Muscle layer of colon (tissue), 2 donors: ENCODE data around the gene TAF4.

Source experiments
- H3K27ac ChIP-seq: one replicate; pipeline ENCODE4 v1.7.0; 2013; ENCODE audit warnings: low read depth, mild to moderate bottlenecking, low read length, moderate library complexity
- H3K27me3 ChIP-seq, 2 donors: one replicate each; pipeline ENCODE4 v1.7.0; 2013; ENCODE audit warnings: low read length in 2 of 2, mild to moderate bottlenecking in 2 of 2; ENCODE audit not compliant: insufficient read depth in 2 of 2, control insufficient read depth in 1 of 2
- H3K36me3 ChIP-seq: one replicate; pipeline ENCODE4 v1.7.0; 2013; ENCODE audit warnings: mild to moderate bottlenecking, low read length; ENCODE audit not compliant: insufficient read depth
- H3K4me1 ChIP-seq: one replicate; pipeline ENCODE4 v1.7.0; 2013; ENCODE audit warnings: mild to moderate bottlenecking, low read length; ENCODE audit not compliant: insufficient read depth
- H3K4me3 ChIP-seq, 2 donors: one replicate each; pipeline ENCODE4 v1.7.0; 2013; ENCODE audit warnings: low read length in 2 of 2, low read depth in 1 of 2, mild to moderate bottlenecking in 1 of 2, moderate library complexity in 1 of 2
- H3K9ac ChIP-seq: one replicate; pipeline ENCODE4 v1.7.0; 2013; ENCODE audit warnings: low read length
- H3K9me3 ChIP-seq: one replicate; pipeline ENCODE4 v1.7.0; 2013; ENCODE audit warnings: mild to moderate bottlenecking, low read length
- donor health status: abdominal sarcoma.
- donor health status: Adenocarcinoma of cecum.

The TAF4 gene

DNA sequence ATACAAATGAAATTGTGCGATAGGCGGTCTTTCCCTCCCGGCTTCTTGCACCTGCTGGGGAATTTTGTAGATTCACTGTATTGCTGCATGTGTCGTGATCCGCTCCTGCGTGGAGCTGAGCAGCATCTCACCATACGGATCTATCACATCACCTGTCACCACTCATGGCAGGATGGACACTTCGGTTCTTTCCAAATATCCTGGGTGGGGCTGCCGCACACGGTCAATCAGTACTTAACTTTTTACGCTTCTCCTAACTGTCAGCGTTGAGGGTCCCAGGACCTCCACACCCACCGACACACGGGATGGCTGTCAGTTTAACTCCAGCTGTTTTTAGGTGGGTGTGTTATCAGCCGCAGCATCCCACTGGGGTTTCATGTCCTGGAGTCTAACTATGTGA is 19.2 kb downstream of the TAF4 start:
- no peaks in the 10 kb centered on the region for H3K4me1 ChIP-seq
- no peak overlapping the region for H3K27ac ChIP-seq
- no peaks in the 10 kb centered on the region for H3K27me3 ChIP-seq
- no peak overlapping the region for H3K4me3 ChIP-seq
- H3K36me3 ChIP-seq: peaks cover 3% of the 10 kb centered on the region
- H3K9ac ChIP-seq: no peak overlapping the region
- no peaks in the 10 kb centered on the region for H3K9me3 ChIP-seq

DNA sequence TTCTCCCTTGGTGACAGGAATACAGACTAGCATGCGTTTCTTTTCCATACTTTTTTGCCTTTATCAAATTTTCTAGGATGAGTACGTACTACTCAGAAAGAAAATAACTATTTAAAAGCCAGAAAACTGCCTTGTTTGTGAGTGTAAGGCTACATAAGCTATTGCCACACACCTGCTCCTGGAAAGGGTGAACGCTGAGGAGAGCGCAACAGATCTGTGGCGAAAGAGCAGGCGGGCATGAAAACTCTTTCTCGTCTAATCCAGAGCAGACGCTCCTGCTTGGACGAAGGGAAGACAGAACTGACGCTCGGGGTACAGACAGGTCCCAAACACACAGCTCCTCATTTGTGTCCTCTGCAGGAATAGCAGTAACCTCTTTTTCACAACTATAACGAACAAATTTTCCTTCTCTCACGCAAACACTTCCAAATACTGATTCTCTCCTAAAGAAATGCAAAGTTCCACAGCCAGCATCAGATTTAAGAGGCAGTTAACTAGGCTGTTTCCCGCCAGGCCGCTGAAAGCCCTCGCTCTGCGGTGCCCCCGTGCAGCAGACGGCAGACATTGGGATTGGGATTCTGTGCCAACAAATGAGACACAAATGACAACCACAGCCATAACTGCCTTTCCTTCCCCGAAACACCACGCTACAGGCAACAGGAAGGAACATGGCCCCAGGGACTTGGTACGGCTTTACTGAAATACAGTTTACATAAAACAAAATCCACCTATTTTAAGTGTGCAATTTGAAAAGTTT is 20.0 kb downstream of the TAF4 start:
- Histone ChIP-seq H3K27ac (no peak overlapping the region), H3K9me3 (no peaks in the 10 kb centered on the region), H3K4me3 (no peak overlapping the region), H3K4me1 (no peaks in the 10 kb centered on the region), H3K9ac (no peak overlapping the region), H3K27me3 (no peaks in the 10 kb centered on the region), H3K36me3 (peaks cover 3% of the 10 kb centered on the region)

DNA sequence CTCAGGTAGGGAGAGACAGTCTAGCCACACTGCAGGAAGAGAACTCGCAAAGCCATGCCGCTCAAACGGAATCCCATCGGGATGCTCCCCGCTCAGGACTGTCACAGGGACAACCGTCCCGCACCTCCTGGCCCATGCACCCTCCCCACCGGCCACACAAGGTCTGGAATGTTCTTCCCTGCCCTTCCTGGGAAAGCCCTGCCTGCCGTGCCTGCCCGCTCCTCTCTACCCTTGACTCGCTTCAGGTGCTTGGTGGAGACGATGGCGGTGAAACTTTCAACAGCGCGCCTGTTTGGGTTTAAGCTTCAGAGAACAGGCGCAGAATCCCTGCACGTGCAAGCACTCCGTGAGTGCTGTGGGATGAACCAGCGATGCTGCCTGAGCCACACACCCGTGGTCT is 20.6 kb downstream of the TAF4 start:
- no peak overlapping the region for H3K27ac ChIP-seq
- H3K27me3 ChIP-seq: no peaks in the 10 kb centered on the region
- H3K9me3 ChIP-seq: no peaks in the 10 kb centered on the region
- H3K4me3 ChIP-seq: no peak overlapping the region
- peaks cover 3% of the 10 kb centered on the region for H3K36me3 ChIP-seq
- no peak overlapping the region for H3K9ac ChIP-seq
- no peaks in the 10 kb centered on the region for H3K4me1 ChIP-seq

DNA sequence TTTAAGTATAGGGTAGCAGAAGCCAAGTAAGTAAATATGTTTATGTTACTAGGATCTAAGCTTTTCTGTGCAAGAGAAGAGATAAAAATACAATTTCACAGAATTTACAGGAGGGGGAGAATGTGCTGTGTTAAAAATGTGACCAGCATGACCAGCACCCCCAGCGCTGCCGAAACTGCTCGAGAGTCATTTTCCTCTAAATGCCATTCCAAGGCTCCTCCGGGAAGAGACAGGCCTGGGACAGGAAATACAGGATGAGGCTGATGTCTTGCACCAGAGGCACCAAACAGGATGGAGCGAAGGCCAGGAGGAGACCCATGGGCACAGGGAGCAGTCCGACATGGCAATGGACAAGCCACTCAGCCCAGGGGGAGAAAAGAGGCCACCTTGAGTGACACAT is 21.1 kb downstream of the TAF4 start:
- Histone ChIP-seq H3K36me3 (peaks cover 3% of the 10 kb centered on the region), H3K27ac (no peak overlapping the region), H3K4me1 (no peaks in the 10 kb centered on the region), H3K9ac (no peak overlapping the region), H3K9me3 (no peaks in the 10 kb centered on the region), H3K27me3 (no peaks in the 10 kb centered on the region), H3K4me3 (no peak overlapping the region)

DNA sequence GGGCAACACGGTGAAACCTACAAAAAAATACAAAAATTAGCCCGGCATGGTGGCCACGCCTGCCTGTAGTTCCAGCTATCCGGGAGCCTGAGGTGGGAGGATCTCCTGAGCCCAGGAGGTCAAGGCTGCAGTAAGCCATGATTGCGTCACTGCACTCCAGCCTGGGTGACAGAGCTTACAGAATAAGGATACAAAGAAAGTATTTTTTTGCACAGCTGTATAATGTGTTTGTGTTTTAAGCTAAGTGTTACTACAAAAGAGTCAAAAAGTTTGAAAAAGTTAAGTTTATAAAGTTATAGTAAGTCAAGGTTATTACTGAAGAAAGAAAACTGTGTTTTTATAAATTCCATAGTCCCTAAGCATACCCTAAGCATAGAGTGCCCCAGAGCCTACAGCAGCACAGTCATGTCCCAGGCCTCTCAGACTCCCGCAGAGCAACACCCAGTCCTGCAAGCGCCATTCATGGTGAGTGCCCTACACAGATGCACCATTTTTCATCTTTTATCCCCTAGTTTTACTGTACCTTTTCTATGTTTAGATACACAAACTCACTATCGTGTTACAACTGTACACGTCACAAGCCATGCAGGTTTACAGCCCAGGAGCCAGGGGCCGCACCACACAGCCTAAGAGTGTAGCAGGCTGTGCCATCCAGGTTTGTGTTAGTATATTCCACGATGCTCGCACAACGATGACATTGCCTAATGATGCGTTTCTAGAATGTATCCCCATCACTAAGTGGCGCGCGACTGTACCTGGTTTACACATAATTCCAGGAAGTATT is 22.4 kb downstream of the TAF4 start:
- H3K36me3 ChIP-seq: peaks cover 3% of the 10 kb centered on the region
- H3K27me3 ChIP-seq: no peaks in the 10 kb centered on the region
- no peak overlapping the region for H3K9ac ChIP-seq
- H3K9me3 ChIP-seq: no peaks in the 10 kb centered on the region
- no peak overlapping the region for H3K27ac ChIP-seq
- no peak overlapping the region for H3K4me3 ChIP-seq
- H3K4me1 ChIP-seq: no peaks in the 10 kb centered on the region

DNA sequence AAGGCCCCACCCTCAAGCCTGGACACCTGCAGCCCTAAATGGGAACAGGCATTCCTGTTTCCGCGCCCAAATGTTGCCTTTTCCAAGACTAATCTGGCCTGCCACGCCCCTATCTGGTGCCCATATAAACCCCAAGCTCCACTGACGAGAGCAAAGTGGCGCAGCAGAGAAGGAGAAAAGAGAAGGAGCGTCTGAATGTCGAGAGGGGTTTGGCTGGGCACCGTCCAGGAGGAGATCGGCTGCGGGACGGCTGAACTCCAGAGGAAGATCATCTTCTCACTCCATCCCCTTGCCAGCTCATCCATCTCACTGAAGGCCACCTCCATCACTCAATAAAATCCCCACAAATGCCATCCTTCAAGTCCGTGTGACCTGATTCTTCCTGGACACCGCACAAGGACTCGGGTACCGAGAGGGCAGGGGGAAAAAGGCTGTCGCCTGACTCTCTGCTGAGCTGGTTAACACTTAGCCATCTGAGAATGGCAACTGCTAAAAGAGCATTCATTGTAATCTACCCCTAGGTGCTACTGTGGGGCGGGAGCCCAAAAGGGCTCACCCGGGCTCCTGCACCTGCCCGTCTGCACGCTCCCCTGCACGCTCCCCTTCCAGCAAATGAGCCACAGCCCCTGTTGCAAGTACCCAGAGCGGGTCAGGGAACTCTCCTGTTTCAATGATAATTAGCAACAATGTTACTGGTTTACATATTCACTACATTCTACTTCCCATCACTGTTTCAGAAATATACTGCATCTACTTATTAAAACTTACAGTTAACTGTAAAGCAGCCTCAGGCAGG is 23.5 kb downstream of the TAF4 start:
- Histone ChIP-seq H3K27ac (no peak overlapping the region), H3K36me3 (peaks cover 3% of the 10 kb centered on the region), H3K27me3 (no peaks in the 10 kb centered on the region), H3K4me1 (no peaks in the 10 kb centered on the region), H3K4me3 (no peak overlapping the region), H3K9ac (no peak overlapping the region), H3K9me3 (no peaks in the 10 kb centered on the region)

DNA sequence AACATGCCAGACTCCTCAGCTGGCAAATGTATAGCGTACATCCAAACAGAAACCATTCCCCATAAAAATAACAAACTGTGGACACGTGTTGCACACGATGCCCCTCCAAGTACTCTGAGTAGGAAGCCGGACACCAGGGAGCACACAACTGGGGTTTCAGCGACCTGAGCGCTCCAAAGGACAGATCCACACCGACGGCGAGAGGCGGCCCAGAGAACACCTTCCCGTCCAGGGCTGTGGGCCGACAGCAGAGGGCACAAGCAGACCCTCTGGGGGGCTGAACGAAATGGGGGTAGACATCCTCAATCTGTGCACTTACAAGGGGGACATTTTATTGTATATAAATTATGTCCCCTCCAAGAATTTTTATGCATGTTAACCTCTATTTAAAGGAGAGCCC is 24.7 kb downstream of the TAF4 start:
- Histone ChIP-seq H3K9ac (no peak overlapping the region), H3K27ac (no peak overlapping the region), H3K9me3 (no peaks in the 10 kb centered on the region), H3K4me3 (no peak overlapping the region), H3K36me3 (no peaks in the 10 kb centered on the region), H3K4me1 (no peaks in the 10 kb centered on the region), H3K27me3 (no peaks in the 10 kb centered on the region)

DNA sequence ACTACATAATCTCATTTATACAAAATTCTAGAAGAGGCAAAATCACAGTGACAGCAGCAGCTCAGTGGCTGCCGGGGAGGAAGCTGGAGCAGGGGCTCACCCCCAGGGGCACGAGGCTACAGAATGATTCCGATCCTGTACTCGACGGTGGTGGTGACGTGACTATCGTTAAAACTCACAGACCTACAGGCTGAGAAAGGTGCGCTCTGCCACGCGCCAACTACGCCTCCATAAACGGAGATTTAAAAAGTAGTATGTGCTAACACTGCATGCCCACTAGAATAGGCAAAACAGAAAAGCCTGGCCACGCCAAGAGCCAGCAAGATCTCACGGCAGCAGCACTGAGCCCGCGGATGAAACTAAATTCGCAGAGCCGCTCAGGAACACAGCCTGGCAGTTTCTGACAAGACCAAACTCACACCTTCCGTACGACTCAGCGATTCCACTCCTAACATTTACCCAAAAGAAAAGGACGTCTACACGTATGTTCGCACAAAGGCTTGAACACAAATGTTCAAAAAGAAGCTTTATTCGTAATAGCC is 25.2 kb downstream of the TAF4 start:
- Histone ChIP-seq H3K9me3 (no peaks in the 10 kb centered on the region), H3K27me3 (no peaks in the 10 kb centered on the region), H3K4me3 (no peak overlapping the region), H3K36me3 (no peaks in the 10 kb centered on the region), H3K4me1 (no peaks in the 10 kb centered on the region), H3K9ac (no peak overlapping the region), H3K27ac (no peak overlapping the region)

DNA sequence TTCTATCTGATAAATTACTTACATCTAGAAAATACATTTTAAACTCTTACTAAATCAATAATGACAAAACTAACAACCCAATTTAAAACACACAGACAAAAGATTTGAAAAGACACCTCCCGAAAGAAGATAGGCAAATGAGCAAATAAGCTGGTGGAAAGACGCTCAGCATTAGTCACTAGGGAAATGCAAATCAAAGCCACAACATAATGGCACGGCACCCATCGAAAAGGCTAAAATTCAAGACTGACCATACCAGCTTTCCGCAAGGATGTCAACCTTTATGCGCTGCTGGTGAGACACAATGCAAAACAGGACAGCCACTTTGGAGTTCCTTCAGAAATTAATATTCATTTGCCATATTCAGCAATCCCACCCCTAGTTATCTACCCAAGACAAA is 25.9 kb downstream of the TAF4 start:
- Histone ChIP-seq H3K36me3 (no peaks in the 10 kb centered on the region), H3K4me3 (no peak overlapping the region), H3K9me3 (no peaks in the 10 kb centered on the region), H3K27me3 (no peaks in the 10 kb centered on the region), H3K27ac (no peak overlapping the region), H3K4me1 (no peaks in the 10 kb centered on the region), H3K9ac (no peak overlapping the region)

DNA sequence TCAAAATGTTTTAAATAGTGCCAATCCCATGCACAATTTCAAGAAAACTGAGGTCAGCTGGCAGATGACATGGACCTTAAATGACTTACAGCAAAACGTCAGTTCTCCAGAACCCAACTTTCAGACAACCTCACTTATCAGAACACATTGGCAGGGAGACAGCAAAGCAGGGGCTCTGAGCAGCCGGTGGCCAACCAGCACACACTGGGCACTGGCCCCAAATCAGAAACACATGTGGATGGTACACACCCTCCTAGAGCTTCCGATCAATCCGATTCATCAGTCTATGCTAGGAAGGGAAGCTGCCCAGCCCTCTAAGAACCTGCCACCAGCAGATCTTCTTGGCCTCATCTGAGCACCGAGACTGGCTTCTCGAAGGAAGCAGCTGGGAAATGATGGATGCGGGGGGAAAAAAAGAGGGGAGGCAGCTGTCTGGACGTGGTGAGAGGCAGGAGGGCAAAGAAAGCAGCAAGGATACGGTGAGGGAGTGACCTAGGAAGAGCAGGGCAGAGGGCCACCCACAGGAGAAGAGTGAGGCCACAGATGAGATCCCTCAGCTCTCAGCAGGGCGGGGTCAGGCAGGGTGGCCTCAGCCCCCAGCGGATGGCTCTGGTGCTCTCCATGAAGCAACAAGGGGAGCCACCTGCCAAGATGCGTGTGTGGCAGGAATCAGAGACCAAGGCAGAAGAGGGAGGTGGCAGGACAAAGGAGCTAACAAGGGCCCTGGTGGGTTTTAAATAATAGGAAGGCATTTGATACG is 32.9 kb downstream of the TAF4 start:
- Histone ChIP-seq H3K9me3 (no peaks in the 10 kb centered on the region), H3K4me1 (no peaks in the 10 kb centered on the region), H3K36me3 (no peaks in the 10 kb centered on the region), H3K9ac (no peak overlapping the region), H3K4me3 (no peak overlapping the region), H3K27me3 (no peaks in the 10 kb centered on the region), H3K27ac (no peak overlapping the region)
